Panc1 (cell line): ENCODE measurements around the gene CCND1. TPM values are rescaled to one million over a fixed set of nuclear protein-coding genes. Genes with fewer than 3 reads are reported as not detected.

Source experiments
- ATAC-seq: fragments of 200-7000 bp; cut with Tn5 transposase; 2 replicates; pipeline ENCODE4 v1.9.1; 2020; ENCODE audit warnings: mild to moderate bottlenecking, moderate library complexity
- BruUV-seq: library from RNA; stranded (reverse); fragments of 400-500 nt; replicated peaks from 2 replicates; lab custom pipeline; 2021; lab: Mats Ljungman, UMichigan
- CTCF ChIA-PET: fragments of 300-600 bp; sonication (Branson Sonifier 250); formaldehyde crosslinking; loops from one replicate; lab custom pipeline; 2022; ENCODE audit warnings: antibody characterized with exemption; lab: Charles Lee
- POLR2A ChIA-PET: fragments of 300-600 bp; sonication (Branson Sonifier 250); formaldehyde crosslinking; loops from one replicate; lab custom pipeline; 2022; ENCODE audit warnings: antibody characterized with exemption; lab: Charles Lee
- DNase-seq: peaks from one replicate; pipeline ENCODE4 v3.0.0-alpha.2; 2010; ENCODE audit warnings: low read depth, low spot score
- H3K27ac ChIP-seq: 2 replicates; pipeline ENCODE4 v1.5.1; 2011; ENCODE audit warnings: mild to moderate bottlenecking, low read length, inconsistent platforms
- H3K27me3 ChIP-seq: fragments of 200-500 bp; sonication (Bioruptor generic); 2 replicates; pipeline ENCODE4 v1.6.0; 2014; ENCODE audit warnings: low read length, inconsistent platforms; ENCODE audit not compliant: control insufficient read depth, insufficient read depth
- H3K36me3 ChIP-seq: fragments of 200-500 bp; sonication (Bioruptor generic); 2 replicates; pipeline ENCODE4 v1.5.1; 2014; ENCODE audit warnings: inconsistent platforms, mild to moderate bottlenecking, low read length, moderate library complexity; ENCODE audit not compliant: control insufficient read depth, insufficient read depth
- H3K4me1 ChIP-seq: 2 replicates; pipeline ENCODE4 v1.5.1; 2011; ENCODE audit warnings: inconsistent platforms, mild to moderate bottlenecking, low read length, moderate library complexity; ENCODE audit not compliant: control insufficient read depth, insufficient read depth
- H3K4me3 ChIP-seq, 2 experiments: 2 replicates each; pipeline ENCODE4 v1.5.1; 2011 to 2012; ENCODE audit warnings: low read depth in 2 of 2, low read length in 2 of 2, mild to moderate bottlenecking in 2 of 2, inconsistent platforms in 1 of 2, moderate library complexity in 1 of 2
- H3K9me3 ChIP-seq: fragments of 200-500 bp; sonication (Bioruptor generic); 2 replicates; pipeline ENCODE4 v1.5.1; 2014; ENCODE audit warnings: low read depth, mild to moderate bottlenecking, inconsistent platforms, low read length, moderate library complexity; ENCODE audit not compliant: control insufficient read depth, insufficient read depth
- CTCF ChIP-seq: fragments of 450-650 bp; IDR thresholded peaks from 2 replicates; pipeline ENCODE4 v1.5.1; 2017; ENCODE audit warnings: mild to moderate bottlenecking
- POLR2AphosphoS5 ChIP-seq: IDR thresholded peaks from 2 replicates; pipeline ENCODE4 v1.6.1; 2012; ENCODE audit warnings: mild to moderate bottlenecking, low read depth, low read length, moderate library complexity
- SIN3A ChIP-seq: IDR thresholded peaks from 2 replicates; pipeline ENCODE4 v1.6.1; 2012; ENCODE audit warnings: low read depth, mild to moderate bottlenecking, low read length, moderate library complexity, borderline replicate concordance; ENCODE audit not compliant: insufficient read depth
- TCF7L2 ChIP-seq: IDR thresholded peaks from 2 replicates; pipeline ENCODE4 v1.6.1; 2011; ENCODE audit warnings: mild to moderate bottlenecking, low read depth, low read length, inconsistent platforms
- in situ Hi-C: cut with HindIII; loops from 2 replicates; pipeline ENCODE4 v1.10.0; 2016; ENCODE audit warnings: low sequenced_read_pairs, low pct_unique_long_range_greater_than_20kb
- intact Hi-C: fragments of 100-400 bp; cut with micrococcal nuclease; formaldehyde crosslinking; loops from one replicate; pipeline ENCODE4 v1.10.0; 2022; ENCODE audit not compliant: unreplicated experiment
- total RNA-seq: library from RNA; stranded (reverse); gene quantifications from one replicate; pipeline ENCODE4 v1.2.1, GENCODE V29; 2021; ENCODE audit not compliant: unreplicated experiment
- TF ChIP-seq, protein P1 (sequence below), 2 experiments: IDR thresholded peaks; 2 replicates each; pipeline ENCODE4 v1.6.1; 2011 to 2012; ENCODE audit warnings: low read depth in 2 of 2, control low read depth in 1 of 2, low read length in 1 of 2, mild to moderate bottlenecking in 1 of 2, moderate library complexity in 1 of 2; ENCODE audit not compliant: insufficient read depth in 1 of 2

The CCND1 gene
- total RNA-seq, 1 experiment from 2014 or later: 259 TPM

- ATAC-seq: no peak
- Histone ChIP-seq H3K4me3 (no peak overlapping the region), H3K9me3 (no peaks in the 10 kb centered on the region), H3K36me3 (no peaks in the 10 kb centered on the region), H3K4me1 (no peaks in the 10 kb centered on the region), H3K27me3 (no peaks in the 10 kb centered on the region), H3K27ac (no peak overlapping the region)
- in situ Hi-C loops (no loop called here), intact Hi-C loops (no loop called here)
- no TSS peak for BruUV-seq
- ChIA-PET POLR2A (no interaction called here), CTCF (no interaction called here)
- TF ChIP-seq TCF7L2 (no peak), CTCF (no peak), SIN3A (no peak), POLR2AphosphoS5 (no peak)
- TF ChIP-seq, protein P1, sequence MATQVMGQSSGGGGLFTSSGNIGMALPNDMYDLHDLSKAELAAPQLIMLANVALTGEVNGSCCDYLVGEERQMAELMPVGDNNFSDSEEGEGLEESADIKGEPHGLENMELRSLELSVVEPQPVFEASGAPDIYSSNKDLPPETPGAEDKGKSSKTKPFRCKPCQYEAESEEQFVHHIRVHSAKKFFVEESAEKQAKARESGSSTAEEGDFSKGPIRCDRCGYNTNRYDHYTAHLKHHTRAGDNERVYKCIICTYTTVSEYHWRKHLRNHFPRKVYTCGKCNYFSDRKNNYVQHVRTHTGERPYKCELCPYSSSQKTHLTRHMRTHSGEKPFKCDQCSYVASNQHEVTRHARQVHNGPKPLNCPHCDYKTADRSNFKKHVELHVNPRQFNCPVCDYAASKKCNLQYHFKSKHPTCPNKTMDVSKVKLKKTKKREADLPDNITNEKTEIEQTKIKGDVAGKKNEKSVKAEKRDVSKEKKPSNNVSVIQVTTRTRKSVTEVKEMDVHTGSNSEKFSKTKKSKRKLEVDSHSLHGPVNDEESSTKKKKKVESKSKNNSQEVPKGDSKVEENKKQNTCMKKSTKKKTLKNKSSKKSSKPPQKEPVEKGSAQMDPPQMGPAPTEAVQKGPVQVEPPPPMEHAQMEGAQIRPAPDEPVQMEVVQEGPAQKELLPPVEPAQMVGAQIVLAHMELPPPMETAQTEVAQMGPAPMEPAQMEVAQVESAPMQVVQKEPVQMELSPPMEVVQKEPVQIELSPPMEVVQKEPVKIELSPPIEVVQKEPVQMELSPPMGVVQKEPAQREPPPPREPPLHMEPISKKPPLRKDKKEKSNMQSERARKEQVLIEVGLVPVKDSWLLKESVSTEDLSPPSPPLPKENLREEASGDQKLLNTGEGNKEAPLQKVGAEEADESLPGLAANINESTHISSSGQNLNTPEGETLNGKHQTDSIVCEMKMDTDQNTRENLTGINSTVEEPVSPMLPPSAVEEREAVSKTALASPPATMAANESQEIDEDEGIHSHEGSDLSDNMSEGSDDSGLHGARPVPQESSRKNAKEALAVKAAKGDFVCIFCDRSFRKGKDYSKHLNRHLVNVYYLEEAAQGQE (IDR thresholded peaks at IDR 0.05; ENCODE audit: insufficient read depth in 1 of 2, low read depth in 2 of 2, low read length in 1 of 2): no peak
- no peak for DNase-seq
Measured at GRCh38 chr11:69692422-69692821, 51.5 kb downstream of the CCND1 start.

DNA sequence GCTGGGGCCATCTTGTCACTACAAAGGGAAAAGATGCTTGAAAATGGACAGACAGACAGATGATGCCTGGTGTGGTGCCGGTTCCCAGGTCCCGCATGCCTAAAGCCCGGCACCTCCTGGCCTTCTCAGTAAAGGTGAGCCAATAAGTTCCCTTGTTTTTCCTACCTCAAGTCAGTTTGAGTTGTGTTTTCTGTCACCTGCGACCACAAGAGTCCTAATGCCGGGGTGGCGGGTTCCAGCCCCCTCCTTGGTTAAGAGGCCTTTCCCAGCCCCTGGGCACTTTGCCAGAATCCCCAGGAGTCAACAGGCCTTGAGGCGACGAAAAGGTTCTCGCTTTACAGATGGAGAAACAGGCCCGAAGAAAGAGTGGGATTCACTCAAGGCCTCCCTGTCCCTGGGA lies 53.8 kb downstream of the CCND1 start:
- Histone ChIP-seq H3K36me3 (no peaks in the 10 kb centered on the region), H3K27ac (no peak overlapping the region), H3K9me3 (no peaks in the 10 kb centered on the region), H3K27me3 (no peaks in the 10 kb centered on the region), H3K4me1 (no peaks in the 10 kb centered on the region), H3K4me3 (no peak overlapping the region)
- DNase-seq (no peak), ATAC-seq (no peak)
- ChIA-PET CTCF (no interaction called here), POLR2A (no interaction called here)
- BruUV-seq: no TSS peak
- intact Hi-C loops (no loop called here), in situ Hi-C loops (no loop called here)
- TF ChIP-seq CTCF (no peak), POLR2AphosphoS5 (no peak), TCF7L2 (no peak), SIN3A (no peak)
- TF ChIP-seq, protein P1 (IDR thresholded peaks at IDR 0.05; ENCODE audit: insufficient read depth in 1 of 2, low read depth in 2 of 2, low read length in 1 of 2): no peak
